Epidermal melanocyte (primary cell): ENCODE data around the gene CD2.

Experiments used
- DNase-seq: peaks from one replicate; pipeline ENCODE4 v3.0.0; 2011; ENCODE audit warnings: low spot score; ENCODE audit not compliant: insufficient read length

CD2 gene

GRCh38 chr1:116754198-116754977, at the start of gene CD2:
Gene CD2 (plus strand): TSS chr1:116754430. CDS start chr1:116754493, 63 bp downstream.
- DNase-seq = no peak

GRCh38 chr1:116706123-116706522, 48.1 kb upstream of the CD2 start:
- DNase-seq = no peak

- DNase-seq = no peak
Measured at GRCh38 chr1:116706841-116707240, 47.4 kb upstream of the CD2 start.

GRCh38 chr1:116708255-116708900, 45.9 kb upstream of the CD2 start:
- DNase-seq = no peak

GRCh38 chr1:116709666-116710167, 44.5 kb upstream of the CD2 start:
- DNase-seq = no peak

GRCh38 chr1:116710420-116711262, 43.6 kb upstream of the CD2 start:
- peak; percentile 22 for DNase-seq

- no peak for DNase-seq
Measured at GRCh38 chr1:116711263-116711840, 42.9 kb upstream of the CD2 start.

- DNase-seq = no peak
Measured at GRCh38 chr1:116712510-116712909, 41.7 kb upstream of the CD2 start.

GRCh38 chr1:116713474-116713873, 40.8 kb upstream of the CD2 start:
- DNase-seq = no peak

- no peak for DNase-seq
Measured at GRCh38 chr1:116716391-116716790, 37.8 kb upstream of the CD2 start.

- DNase-seq = no peak
Measured at GRCh38 chr1:116717318-116717717, 36.9 kb upstream of the CD2 start.

- DNase-seq = no peak
Measured at GRCh38 chr1:116720364-116721038, 33.7 kb upstream of the CD2 start.

GRCh38 chr1:116721039-116721405, 33.2 kb upstream of the CD2 start:
- no peak for DNase-seq

GRCh38 chr1:116721451-116722007, 32.7 kb upstream of the CD2 start:
- no peak for DNase-seq

GRCh38 chr1:116722016-116722838, 32.0 kb upstream of the CD2 start:
- no peak for DNase-seq

- no peak for DNase-seq
Measured at GRCh38 chr1:116724765-116725375, 29.4 kb upstream of the CD2 start.

- DNase-seq = no peak
Measured at GRCh38 chr1:116725798-116726197, 28.4 kb upstream of the CD2 start.

GRCh38 chr1:116726872-116727820, 27.1 kb upstream of the CD2 start:
- DNase-seq = no peak
